ENCODE measurements around the gene MYL12A.
"Not testable (repeated sequence)": the region's sequence is repeated elsewhere in the genome, so short reads cannot be mapped to it uniquely, and the experiment has no call there.

GRCh38 chr18:3198260-3198860, 49.2 kb upstream of the MYL12A start:
- TF ChIP-seq, protein P1, sequence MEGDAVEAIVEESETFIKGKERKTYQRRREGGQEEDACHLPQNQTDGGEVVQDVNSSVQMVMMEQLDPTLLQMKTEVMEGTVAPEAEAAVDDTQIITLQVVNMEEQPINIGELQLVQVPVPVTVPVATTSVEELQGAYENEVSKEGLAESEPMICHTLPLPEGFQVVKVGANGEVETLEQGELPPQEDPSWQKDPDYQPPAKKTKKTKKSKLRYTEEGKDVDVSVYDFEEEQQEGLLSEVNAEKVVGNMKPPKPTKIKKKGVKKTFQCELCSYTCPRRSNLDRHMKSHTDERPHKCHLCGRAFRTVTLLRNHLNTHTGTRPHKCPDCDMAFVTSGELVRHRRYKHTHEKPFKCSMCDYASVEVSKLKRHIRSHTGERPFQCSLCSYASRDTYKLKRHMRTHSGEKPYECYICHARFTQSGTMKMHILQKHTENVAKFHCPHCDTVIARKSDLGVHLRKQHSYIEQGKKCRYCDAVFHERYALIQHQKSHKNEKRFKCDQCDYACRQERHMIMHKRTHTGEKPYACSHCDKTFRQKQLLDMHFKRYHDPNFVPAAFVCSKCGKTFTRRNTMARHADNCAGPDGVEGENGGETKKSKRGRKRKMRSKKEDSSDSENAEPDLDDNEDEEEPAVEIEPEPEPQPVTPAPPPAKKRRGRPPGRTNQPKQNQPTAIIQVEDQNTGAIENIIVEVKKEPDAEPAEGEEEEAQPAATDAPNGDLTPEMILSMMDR (IDR thresholded peaks at IDR 0.05) = not testable (repeated sequence)
- TF ChIP-seq POLR2A (IDR thresholded peaks at IDR 0.05) = not testable (repeated sequence)

All from body of pancreas (tissue), 4 donors.